ENCODE measurements around the gene CD4.

- TF ChIP-seq RFX5 (IDR thresholded peaks at IDR 0.05; ENCODE audit: low read depth, low read length) (no peak), CTCF (conservative IDR thresholded peaks at IDR 0.05; ENCODE audit: low read depth, low read length) (no peak), CEBPB (IDR thresholded peaks at IDR 0.05; ENCODE audit: low read depth, low read length) (no peak), POLR2A (IDR thresholded peaks at IDR 0.05; ENCODE audit: low read depth, low read length) (no peak), SMC3 (IDR thresholded peaks at IDR 0.05; ENCODE audit: low read depth, low read length) (no peak), RAD21 (IDR thresholded peaks at IDR 0.05; ENCODE audit: low read length) (no peak), MAFK (IDR thresholded peaks at IDR 0.05; ENCODE audit: low read depth, low read length) (no peak), RCOR1 (IDR thresholded peaks at IDR 0.05; ENCODE audit: insufficient replicate concordance, low read length) (no peak), MAZ (IDR thresholded peaks at IDR 0.05; ENCODE audit: borderline replicate concordance, low read depth, low read length) (no peak), USF2 (IDR thresholded peaks at IDR 0.05; ENCODE audit: low read depth, low read length) (no peak)
Measured at GRCh38 chr12:6765048-6765633, 24.2 kb upstream of the CD4 start.
